HEK293 (cell line): ENCODE data around the gene PRPF19.

Source experiments
- CTCF ChIA-PET: fragments of 350-600 bp; formaldehyde crosslinking; extraction: SDS; loops from one replicate; lab custom pipeline; 2021; ENCODE audit warnings: antibody characterized with exemption; lab: Yijun Ruan, JAX
- POLR2A ChIA-PET: fragments of 300-600 bp; formaldehyde crosslinking; extraction: SDS; loops from one replicate; lab custom pipeline; 2020; ENCODE audit warnings: antibody characterized with exemption, inconsistent platforms; lab: Yijun Ruan, JAX
- H3K27ac ChIP-seq: fragments of 200-500 bp; sonication (Bioruptor generic); 2 replicates; pipeline ENCODE4 v1.5.1; 2014; ENCODE audit warnings: low read depth, low read length, control low read depth, inconsistent platforms; ENCODE audit errors: extremely low read depth
- H3K36me3 ChIP-seq, 2 experiments: fragments of 200-500 bp in 1 of 2; sonication (Bioruptor generic) in 1 of 2; 1 replicate in 1 of 2; 2 replicates in 1 of 2; pipeline ENCODE4 v1.5.1; 2014 to 2017; ENCODE audit warnings: inconsistent platforms in 2 of 2, low read length in 2 of 2; ENCODE audit not compliant: control insufficient read depth in 2 of 2, insufficient read depth in 1 of 2
- H3K4me1 ChIP-seq: fragments of 200-500 bp; sonication (Bioruptor generic); 2 replicates; pipeline ENCODE4 v1.5.1; 2014; ENCODE audit warnings: mild to moderate bottlenecking, low read length, inconsistent platforms; ENCODE audit not compliant: control insufficient read depth, insufficient read depth
- H3K4me3 ChIP-seq: 2 replicates; pipeline ENCODE4 v1.5.1; 2011; ENCODE audit warnings: low read depth, mild to moderate bottlenecking, control low read depth, low read length, moderate library complexity
- H3K9me3 ChIP-seq: fragments of 200-500 bp; sonication (Bioruptor generic); 2 replicates; pipeline ENCODE4 v1.5.1; 2014; ENCODE audit warnings: low read depth, low read length, inconsistent platforms; ENCODE audit not compliant: control insufficient read depth, insufficient read depth
- BCL6B ChIP-seq: fragments of 450-650 bp; formaldehyde crosslinking; IDR thresholded peaks from 2 replicates; pipeline ENCODE4 v1.5.1; 2017; ENCODE audit warnings: missing biosample characterization, missing genetic modification characterization
- EGR2 ChIP-seq: fragments of 450-650 bp; formaldehyde crosslinking; IDR thresholded peaks from 2 replicates; pipeline ENCODE4 v1.5.1; 2016; ENCODE audit warnings: low read depth, missing biosample characterization, missing genetic modification characterization
- MZF1 ChIP-seq: fragments of 450-650 bp; formaldehyde crosslinking; IDR thresholded peaks from 2 replicates; pipeline ENCODE4 v1.5.1; 2017; ENCODE audit warnings: missing biosample characterization, missing genetic modification characterization, borderline replicate concordance
- OSR2 ChIP-seq: fragments of 450-650 bp; formaldehyde crosslinking; IDR thresholded peaks from 2 replicates; pipeline ENCODE4 v1.5.1; 2016; ENCODE audit warnings: missing biosample characterization, missing genetic modification characterization
- SP3 ChIP-seq: fragments of 450-650 bp; formaldehyde crosslinking; IDR thresholded peaks from 2 replicates; pipeline ENCODE4 v1.5.1; 2016; ENCODE audit warnings: missing biosample characterization, missing genetic modification characterization
- ZNF121 ChIP-seq: fragments of 450-650 bp; formaldehyde crosslinking; IDR thresholded peaks from 2 replicates; pipeline ENCODE4 v1.5.1; 2016; ENCODE audit warnings: missing biosample characterization, missing genetic modification characterization
- ZNF202 ChIP-seq: fragments of 450-650 bp; formaldehyde crosslinking; IDR thresholded peaks from 2 replicates; pipeline ENCODE4 v1.5.1; 2016; ENCODE audit warnings: missing biosample characterization, missing genetic modification characterization, borderline replicate concordance
- ZNF211 ChIP-seq: fragments of 450-650 bp; formaldehyde crosslinking; IDR thresholded peaks from 2 replicates; pipeline ENCODE4 v1.5.1; 2016; ENCODE audit warnings: low read depth, missing biosample characterization, missing genetic modification characterization
- ZNF518A ChIP-seq: fragments of 450-650 bp; formaldehyde crosslinking; conservative IDR thresholded peaks from 2 replicates; pipeline ENCODE4 v1.5.1; 2016; ENCODE audit warnings: low read depth, missing biosample characterization, missing genetic modification characterization
- ZNF530 ChIP-seq: fragments of 450-650 bp; formaldehyde crosslinking; IDR thresholded peaks from 2 replicates; pipeline ENCODE4 v1.5.1; 2016; ENCODE audit warnings: low read depth, missing biosample characterization, missing genetic modification characterization
- ZNF558 ChIP-seq: fragments of 450-650 bp; formaldehyde crosslinking; IDR thresholded peaks from 2 replicates; pipeline ENCODE4 v1.5.1; 2016; ENCODE audit warnings: missing biosample characterization, missing genetic modification characterization
- ZNF571 ChIP-seq: fragments of 450-650 bp; formaldehyde crosslinking; IDR thresholded peaks from 2 replicates; pipeline ENCODE4 v1.5.0; 2017; ENCODE audit warnings: missing biosample characterization, missing genetic modification characterization
- ZNF585B ChIP-seq: fragments of 450-650 bp; formaldehyde crosslinking; IDR thresholded peaks from 2 replicates; pipeline ENCODE4 v1.5.1; 2016; ENCODE audit warnings: missing biosample characterization, missing genetic modification characterization
- ZNF776 ChIP-seq: fragments of 450-650 bp; formaldehyde crosslinking; IDR thresholded peaks from 2 replicates; pipeline ENCODE4 v1.5.0; 2017; ENCODE audit warnings: missing biosample characterization, missing genetic modification characterization, borderline replicate concordance
- ZNF785 ChIP-seq: fragments of 450-650 bp; formaldehyde crosslinking; IDR thresholded peaks from 2 replicates; pipeline ENCODE4 v1.5.1; 2016; ENCODE audit warnings: missing biosample characterization, missing genetic modification characterization
- TF ChIP-seq, protein P1 (sequence below): fragments of 450-650 bp; formaldehyde crosslinking; IDR thresholded peaks from 2 replicates; pipeline ENCODE4 v1.5.1; 2016; ENCODE audit warnings: missing biosample characterization, missing genetic modification characterization

The PRPF19 gene

DNA sequence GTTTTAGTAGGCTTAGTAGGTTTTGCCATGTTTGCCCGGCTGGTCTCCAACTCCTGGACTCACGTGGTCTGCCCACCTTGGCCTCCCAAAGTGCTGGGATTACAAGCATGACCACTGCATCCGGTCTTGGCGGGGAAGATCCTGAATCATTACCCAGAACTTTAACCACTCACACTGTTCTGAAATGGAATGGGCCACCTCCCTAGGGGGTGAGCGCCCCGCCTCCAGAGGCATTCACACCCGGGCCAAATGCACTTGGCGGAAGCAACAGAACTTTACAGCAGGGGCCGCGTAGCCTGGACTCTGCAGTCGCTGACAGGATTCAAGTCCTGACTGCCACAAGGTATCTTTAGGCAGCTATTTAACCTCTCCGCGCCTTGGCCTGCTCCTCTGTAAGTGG, 59.1 kb downstream of the PRPF19 start:
- CTCF ChIA-PET = no interaction called here
- Histone ChIP-seq H3K4me3 (no peak overlapping the region), H3K27ac (no peak overlapping the region)

GRCh38 chr11:60845338-60845737, 61.0 kb downstream of the PRPF19 start:
- CTCF ChIA-PET = interaction anchor here (3.7 kb wide), 1 partner anchor 54 kb away, joined by 17 read pairs; no protein-coding TSS in a partner anchor
- H3K4me3 ChIP-seq = no peak overlapping the region

More for the DNA sequence above, 59.1 kb downstream of the PRPF19 start:
- TF ChIP-seq ZNF530 (tag by site-specific recombination) (no peak), ZNF785 (tag by site-specific recombination) (no peak)
- TF ChIP-seq, protein P1, sequence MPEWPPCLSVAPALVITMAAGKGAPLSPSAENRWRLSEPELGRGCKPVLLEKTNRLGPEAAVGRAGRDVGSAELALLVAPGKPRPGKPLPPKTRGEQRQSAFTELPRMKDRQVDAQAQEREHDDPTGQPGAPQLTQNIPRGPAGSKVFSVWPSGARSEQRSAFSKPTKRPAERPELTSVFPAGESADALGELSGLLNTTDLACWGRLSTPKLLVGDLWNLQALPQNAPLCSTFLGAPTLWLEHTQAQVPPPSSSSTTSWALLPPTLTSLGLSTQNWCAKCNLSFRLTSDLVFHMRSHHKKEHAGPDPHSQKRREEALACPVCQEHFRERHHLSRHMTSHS (tag by site-specific recombination) = no peak
- POLR2A ChIA-PET = interaction anchor here (0.6 kb wide), 1 partner anchor 509 kb away, joined by 6 read pairs; no protein-coding TSS in a partner anchor
- peaks cover 0 to 62% of the 10 kb centered on the region in 2 experiments; a peak in 1 of 3 replicates for H3K36me3 ChIP-seq
- H3K4me1 ChIP-seq = no peaks in the 10 kb centered on the region
- H3K9me3 ChIP-seq = no peaks in the 10 kb centered on the region

More at GRCh38 chr11:60845338-60845737, 61.0 kb downstream of the PRPF19 start:
- POLR2A ChIA-PET = no interaction called here
- no peak for TF ChIP-seq ZNF121 (tag by site-specific recombination)
- TF ChIP-seq OSR2 (tag by site-specific recombination) = no peak
- TF ChIP-seq ZNF211 (tag by site-specific recombination) = no peak
- TF ChIP-seq ZNF571 = no peak
- TF ChIP-seq SP3 (tag by site-specific recombination) = no peak
- TF ChIP-seq ZNF202 (tag by site-specific recombination) = no peak
- TF ChIP-seq BCL6B = no peak
- TF ChIP-seq ZNF776 (tag by site-specific recombination) = no peak
- TF ChIP-seq ZNF558 (tag by site-specific recombination) = no peak
- no peak for TF ChIP-seq ZNF518A (tag by site-specific recombination)
- no peak for TF ChIP-seq MZF1 (tag by site-specific recombination)
- TF ChIP-seq EGR2 = no peak
- no peak for TF ChIP-seq ZNF585B (tag by site-specific recombination)
- TF ChIP-seq, all 188 proteins: peak for 0
- Histone ChIP-seq H3K27ac (no peak overlapping the region), H3K9me3 (no peaks in the 10 kb centered on the region), H3K4me1 (no peaks in the 10 kb centered on the region), H3K36me3 (peaks cover 0 to 44% of the 10 kb centered on the region in 2 experiments; a peak in 1 of 3 replicates)
